Astrocyte of the spinal cord (primary cell): Measurements from ENCODE around the gene WIPF2.

Source experiments
- DNase-seq: peaks from one replicate; pipeline ENCODE4 v3.0.0; 2011; ENCODE audit warnings: low read depth, low spot score
- H3K4me3 ChIP-seq: 2 replicates; pipeline ENCODE4 v1.5.1; 2011; ENCODE audit warnings: low read depth, mild to moderate bottlenecking, low read length, moderate library complexity
- CTCF ChIP-seq: IDR thresholded peaks from 2 replicates; pipeline ENCODE4 v1.5.1; 2012; ENCODE audit warnings: low read depth, mild to moderate bottlenecking, low read length, inconsistent platforms
- in situ Hi-C: cut with HindIII; loops from 2 replicates; pipeline ENCODE4 v1.10.0; 2017; ENCODE audit warnings: low sequenced_read_pairs

The WIPF2 gene

GRCh38 chr17:40307740-40308239 is 88.7 kb downstream of the WIPF2 start:
- DNase-seq, result no peak
- in situ Hi-C loops, result loop anchor here (10.0 kb wide), 1 partner anchor 57 kb away; the partner anchor contains the start of gene GJD3
- H3K4me3 ChIP-seq, result no peak overlapping the region
- no peak for TF ChIP-seq CTCF

GRCh38 chr17:40309031-40309948 is 90.2 kb downstream of the WIPF2 start, which contains the start of gene RARA:
Gene RARA, plus strand, starts transcription at chr17:40309180. Its CDS starts 22,039 bp downstream, at chr17:40331219.
- no peak for DNase-seq
- in situ Hi-C loops, result loop anchor here (10.0 kb wide), 1 partner anchor 56 kb away; the partner anchor contains the start of gene GJD3

GRCh38 chr17:40309949-40310510 is 90.9 kb downstream of the WIPF2 start:
- no peak for DNase-seq
- no peak overlapping the region for H3K4me3 ChIP-seq
- TF ChIP-seq CTCF, result no peak
- in situ Hi-C loops, result loop anchor here (10.0 kb wide), 1 partner anchor 55 kb away; the partner anchor contains the start of gene GJD3

More at GRCh38 chr17:40309031-40309948, 90.2 kb downstream of the WIPF2 start, which contains the start of gene RARA:
- no peak for TF ChIP-seq CTCF
- peak within 1 kb of the TSS; percentile 48 for H3K4me3 ChIP-seq

- H3K4me3 ChIP-seq, result no peak overlapping the region
- in situ Hi-C loops, result no loop called here
- no peak for TF ChIP-seq CTCF
- DNase-seq, result no peak
These were observed 91.8 kb downstream of the WIPF2 start for GRCh38 chr17:40310882-40311391.

GRCh38 chr17:40311575-40311974 is 92.5 kb downstream of the WIPF2 start:
- H3K4me3 ChIP-seq, result no peak overlapping the region
- TF ChIP-seq CTCF, result no peak
- DNase-seq, result no peak
- in situ Hi-C loops, result no loop called here

- in situ Hi-C loops, result no loop called here
- H3K4me3 ChIP-seq, result no peak overlapping the region
- TF ChIP-seq CTCF, result no peak
- no peak for DNase-seq
These were observed 93.1 kb downstream of the WIPF2 start for GRCh38 chr17:40312131-40312731.
